ENCODE results near the gene MSH5.
"Not testable (repeated sequence)": the region's sequence is repeated elsewhere in the genome, so short reads cannot be mapped to it uniquely, and the experiment has no call there.

MSH5 gene

GRCh38 chr6:31784098-31784925 lies 44.5 kb downstream of the MSH5 start:
- H3K4me3 ChIP-seq (ENCODE audit: low read depth, low read length), result no peak overlapping the region
- no peak for TF ChIP-seq CTCF (IDR thresholded peaks at IDR 0.05; ENCODE audit: insufficient read depth, low read depth, low read length, missing control alignments)
- no peak for DNase-seq (ENCODE audit: low read depth)

DNA sequence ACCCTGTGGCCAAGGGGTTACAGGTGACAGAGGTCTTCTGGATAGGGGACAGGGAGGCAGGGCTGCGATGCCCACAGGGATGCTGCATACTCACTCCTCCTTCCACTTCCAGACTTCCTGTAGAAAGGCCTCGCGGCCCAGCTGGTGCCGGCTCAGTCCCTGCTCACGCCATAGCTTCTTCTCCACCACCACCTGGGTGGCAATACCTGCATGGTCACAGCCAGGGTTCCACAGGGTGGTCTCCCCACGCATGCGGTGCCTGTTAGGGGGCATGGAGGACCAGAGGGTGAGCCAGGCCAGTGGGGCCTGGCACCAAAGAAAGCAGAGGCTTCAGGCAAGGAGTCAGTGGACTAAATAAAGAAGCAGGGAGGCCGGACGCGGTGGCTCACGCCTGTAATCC lies 45.7 kb downstream of the MSH5 start:
- H3K4me3 ChIP-seq (ENCODE audit: low read depth, low read length), result no peak overlapping the region
- no peak for TF ChIP-seq CTCF (IDR thresholded peaks at IDR 0.05; ENCODE audit: insufficient read depth, low read depth, low read length, missing control alignments)
- DNase-seq (ENCODE audit: low read depth), result no peak

DNA sequence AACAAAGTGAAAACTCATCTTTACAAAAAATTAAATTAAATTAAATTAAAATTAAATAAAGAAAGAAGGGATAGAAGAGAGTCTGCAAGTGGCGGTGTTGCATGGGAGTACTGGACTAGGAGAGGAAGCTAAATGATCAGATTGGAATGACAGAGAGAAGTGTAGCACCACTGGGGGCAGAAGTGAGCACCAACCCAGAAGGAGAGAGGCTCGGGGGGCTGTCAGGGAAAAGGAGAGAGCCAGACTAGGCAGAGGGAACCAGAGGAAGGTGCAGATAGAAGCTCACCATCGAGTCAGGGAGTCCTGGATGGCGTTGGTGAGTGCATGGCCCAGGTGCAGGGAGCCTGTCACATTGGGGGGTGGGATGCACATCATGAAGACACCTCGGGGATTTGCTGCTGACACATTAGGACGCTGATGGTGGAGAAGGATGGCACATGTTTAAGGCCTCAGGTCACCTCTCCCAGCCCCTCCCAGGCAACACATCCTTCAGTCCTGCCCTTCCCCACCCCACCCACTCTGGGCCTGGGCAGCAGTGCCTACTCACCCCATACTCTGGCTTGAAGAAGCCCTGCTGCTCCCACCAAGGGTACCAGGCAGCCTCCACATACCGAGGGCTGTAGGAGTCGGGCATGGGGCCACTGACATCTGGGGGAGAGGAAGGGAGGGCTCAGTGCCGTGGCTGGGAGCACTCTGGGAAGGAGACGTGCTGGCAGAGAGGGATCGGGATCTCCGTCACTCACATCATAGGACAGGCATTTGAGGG lies 51.7 kb downstream of the MSH5 start:
- peak; percentile 66 for TF ChIP-seq CTCF (IDR thresholded peaks at IDR 0.05; ENCODE audit: insufficient read depth, low read depth, low read length, missing control alignments)
- H3K4me3 ChIP-seq (ENCODE audit: low read depth, low read length), result no peak overlapping the region
- peak; percentile 42 for DNase-seq (ENCODE audit: low read depth)

DNA sequence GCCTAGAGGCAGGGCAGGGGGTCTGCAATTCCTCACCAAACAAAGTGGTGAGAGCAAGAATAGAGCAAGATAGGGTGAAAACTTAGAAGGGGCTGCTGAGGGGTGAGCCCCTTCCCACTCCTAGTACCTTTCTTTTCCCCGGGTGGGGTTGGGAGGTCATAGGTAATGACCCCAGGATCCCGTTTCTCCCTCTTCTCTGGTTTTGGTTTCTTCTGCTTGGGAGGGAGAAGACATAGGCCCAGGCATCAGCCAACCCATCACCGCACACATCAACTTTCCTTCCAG lies 52.2 kb downstream of the MSH5 start:
- no peak overlapping the region for H3K4me3 ChIP-seq (ENCODE audit: low read depth, low read length)
- no peak for TF ChIP-seq CTCF (IDR thresholded peaks at IDR 0.05; ENCODE audit: insufficient read depth, low read depth, low read length, missing control alignments)
- DNase-seq (ENCODE audit: low read depth), result no peak

DNA sequence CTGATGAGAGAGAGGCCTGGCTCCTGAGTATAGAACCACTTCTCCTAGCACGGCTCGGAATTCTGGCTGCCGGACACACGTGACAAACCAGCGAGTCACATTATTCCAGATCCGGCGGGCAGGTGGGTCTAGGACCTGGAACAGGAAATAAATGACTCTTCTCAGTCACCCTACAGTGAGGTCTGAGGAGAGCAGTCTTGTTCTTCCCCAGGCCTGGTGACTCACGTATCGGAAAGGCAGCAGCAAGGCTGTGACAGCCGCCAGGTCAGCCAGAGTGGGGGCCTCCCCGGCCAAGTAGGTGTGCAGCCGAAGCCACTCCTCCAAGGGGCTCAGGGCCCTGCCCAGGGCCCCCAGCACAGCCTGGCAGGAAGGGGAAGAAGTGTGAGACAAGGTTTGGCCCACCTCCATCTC lies 53.0 kb downstream of the MSH5 start:
- H3K4me3 ChIP-seq (ENCODE audit: low read depth, low read length), result no peak overlapping the region
- no peak for TF ChIP-seq CTCF (IDR thresholded peaks at IDR 0.05; ENCODE audit: insufficient read depth, low read depth, low read length, missing control alignments)
- no peak for DNase-seq (ENCODE audit: low read depth)

DNA sequence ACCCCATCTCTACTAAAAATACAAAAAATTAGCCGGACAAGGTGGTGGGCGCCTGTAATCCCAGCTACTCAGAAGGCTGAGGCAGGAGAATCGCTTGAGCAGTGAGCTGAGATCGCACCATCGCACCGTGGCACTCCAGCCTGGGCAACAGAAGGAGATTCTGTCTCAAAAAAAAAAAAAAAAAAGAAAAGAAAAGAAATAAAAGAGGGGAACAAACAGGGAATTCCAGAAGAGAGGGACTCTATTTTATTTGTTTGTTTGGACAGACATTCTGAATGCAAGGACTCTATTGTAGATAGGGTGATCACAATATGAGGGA lies 54.1 kb downstream of the MSH5 start:
- not testable (repeated sequence) for DNase-seq (ENCODE audit: low read depth)
- H3K4me3 ChIP-seq (ENCODE audit: low read depth, low read length), result peak overlapping the region; percentile 95; the same call in 1 of the 2 replicates

- TF ChIP-seq CTCF (IDR thresholded peaks at IDR 0.05; ENCODE audit: insufficient read depth, low read depth, low read length, missing control alignments), result no peak
- peak overlapping the region; percentile 95 for H3K4me3 ChIP-seq (ENCODE audit: low read depth, low read length)
- DNase-seq (ENCODE audit: low read depth), result no peak
These were observed 54.6 kb downstream of the MSH5 start for GRCh38 chr6:31794294-31794865.
